Stomach (tissue), 4 donors: ENCODE measurements around the gene CHST9.

ENCODE experiments used
- CTCF ChIP-seq, 7 experiments: fragments of 450-650 bp in 4 of 7; fragments of 200-600 bp in 3 of 7; sonication (generic) in 3 of 7; IDR thresholded peaks; one replicate each; pipeline ENCODE4 v1.5.1; 2016 to 2019; ENCODE audit warnings: antibody characterized with exemption in 7 of 7, control low read depth in 2 of 7, mild to moderate bottlenecking in 1 of 7
- EP300 ChIP-seq: sonication (generic); formaldehyde crosslinking; IDR thresholded peaks from one replicate; pipeline ENCODE4 v1.6.1; 2017; ENCODE audit warnings: antibody characterized with exemption

- TF ChIP-seq CTCF (IDR thresholded peaks at IDR 0.05) (no peak), EP300 (no peak)
These were observed 207.3 kb downstream of the CHST9 start for GRCh38 chr18:26977781-26978180.
